Measurements from ENCODE around the gene MET.
"Not testable (repeated sequence)": the region's sequence is repeated elsewhere in the genome, so short reads cannot be mapped to it uniquely, and the experiment has no call there.

The MET gene

DNA sequence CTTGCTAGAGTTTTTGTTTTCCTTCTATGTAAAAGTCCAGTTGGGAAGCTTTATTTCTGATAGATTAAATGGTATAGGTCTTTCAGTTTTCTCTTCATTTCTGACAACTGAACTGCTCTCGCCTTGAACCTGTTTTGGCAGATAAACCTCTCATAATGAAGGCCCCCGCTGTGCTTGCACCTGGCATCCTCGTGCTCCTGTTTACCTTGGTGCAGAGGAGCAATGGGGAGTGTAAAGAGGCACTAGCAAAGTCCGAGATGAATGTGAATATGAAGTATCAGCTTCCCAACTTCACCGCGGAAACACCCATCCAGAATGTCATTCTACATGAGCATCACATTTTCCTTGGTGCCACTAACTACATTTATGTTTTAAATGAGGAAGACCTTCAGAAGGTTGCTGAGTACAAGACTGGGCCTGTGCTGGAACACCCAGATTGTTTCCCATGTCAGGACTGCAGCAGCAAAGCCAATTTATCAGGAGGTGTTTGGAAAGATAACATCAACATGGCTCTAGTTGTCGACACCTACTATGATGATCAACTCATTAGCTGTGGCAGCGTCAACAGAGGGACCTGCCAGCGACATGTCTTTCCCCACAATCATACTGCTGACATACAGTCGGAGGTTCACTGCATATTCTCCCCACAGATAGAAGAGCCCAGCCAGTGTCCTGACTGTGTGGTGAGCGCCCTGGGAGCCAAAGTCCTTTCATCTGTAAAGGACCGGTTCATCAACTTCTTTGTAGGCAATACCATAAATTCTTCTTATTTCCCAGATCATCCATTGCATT lies 27.1 kb downstream of the MET start:
- no peak for DNase-seq (ENCODE audit: low read depth in 2 of 2)

DNA sequence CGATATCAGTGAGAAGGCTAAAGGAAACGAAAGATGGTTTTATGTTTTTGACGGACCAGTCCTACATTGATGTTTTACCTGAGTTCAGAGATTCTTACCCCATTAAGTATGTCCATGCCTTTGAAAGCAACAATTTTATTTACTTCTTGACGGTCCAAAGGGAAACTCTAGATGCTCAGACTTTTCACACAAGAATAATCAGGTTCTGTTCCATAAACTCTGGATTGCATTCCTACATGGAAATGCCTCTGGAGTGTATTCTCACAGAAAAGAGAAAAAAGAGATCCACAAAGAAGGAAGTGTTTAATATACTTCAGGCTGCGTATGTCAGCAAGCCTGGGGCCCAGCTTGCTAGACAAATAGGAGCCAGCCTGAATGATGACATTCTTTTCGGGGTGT lies 27.7 kb downstream of the MET start:
- no peak for DNase-seq (ENCODE audit: low read depth in 2 of 2)

DNA sequence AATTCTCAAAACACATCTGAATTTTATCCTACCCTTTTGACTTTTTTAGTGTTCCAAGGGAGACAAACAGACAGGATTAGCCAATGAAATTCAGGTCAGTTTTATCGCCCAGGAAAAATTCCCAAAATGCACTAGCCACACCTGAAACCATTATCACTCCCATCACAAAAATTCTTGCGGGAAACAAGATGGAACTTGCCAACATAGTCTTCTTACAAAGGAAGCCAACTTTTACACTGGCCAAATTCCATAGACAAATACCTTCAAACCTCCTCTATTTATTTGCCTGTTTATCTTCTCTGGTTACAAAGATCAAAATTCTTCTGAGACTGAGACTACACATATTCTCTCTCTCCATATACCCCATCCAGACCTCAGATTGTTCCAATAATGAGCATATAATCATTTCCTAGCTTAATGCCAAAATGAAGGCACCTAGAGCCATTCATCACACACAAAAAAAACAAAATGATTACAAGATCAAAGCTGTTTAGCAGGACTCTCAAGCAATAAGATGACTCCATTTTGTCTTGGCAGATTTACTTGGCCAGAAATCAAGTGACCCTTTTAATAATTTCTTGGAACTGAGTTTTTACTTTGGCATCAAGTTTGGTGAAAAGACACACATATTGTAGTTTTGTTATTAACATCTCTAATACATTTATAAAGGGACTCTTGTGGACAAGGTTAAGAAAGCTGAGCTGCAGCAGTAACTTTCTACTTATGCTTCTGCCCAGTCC lies 30.2 kb downstream of the MET start:
- no peak for DNase-seq (ENCODE audit: low read depth in 2 of 2)

DNA sequence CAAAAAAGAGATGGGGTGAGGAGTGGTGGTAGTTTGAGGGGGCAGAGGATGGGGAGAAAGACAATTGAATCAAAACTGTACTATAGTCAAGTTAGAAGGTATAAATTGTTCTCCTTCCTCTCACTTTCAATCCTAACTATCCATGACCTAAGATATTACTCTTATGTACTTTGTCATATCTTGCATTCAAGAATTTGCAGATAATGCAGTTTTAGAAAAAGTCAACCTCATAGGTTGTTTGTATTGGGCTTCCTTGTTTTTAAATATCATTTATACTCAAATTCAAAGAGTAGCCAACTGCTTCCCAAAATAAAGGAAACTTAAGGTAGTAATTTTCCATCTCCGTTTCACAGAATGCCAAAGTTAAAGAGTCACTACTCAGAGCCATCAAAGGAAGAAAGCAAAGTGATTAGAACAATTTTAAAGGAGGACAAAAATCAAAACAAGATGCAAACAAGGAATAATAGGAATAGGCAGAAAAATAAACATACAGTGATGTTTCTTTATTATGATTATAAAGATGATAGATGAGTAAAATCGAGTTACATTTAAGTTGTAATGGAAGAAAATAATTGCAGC lies 32.7 kb downstream of the MET start:
- no peak for DNase-seq (ENCODE audit: low read depth in 2 of 2)

DNA sequence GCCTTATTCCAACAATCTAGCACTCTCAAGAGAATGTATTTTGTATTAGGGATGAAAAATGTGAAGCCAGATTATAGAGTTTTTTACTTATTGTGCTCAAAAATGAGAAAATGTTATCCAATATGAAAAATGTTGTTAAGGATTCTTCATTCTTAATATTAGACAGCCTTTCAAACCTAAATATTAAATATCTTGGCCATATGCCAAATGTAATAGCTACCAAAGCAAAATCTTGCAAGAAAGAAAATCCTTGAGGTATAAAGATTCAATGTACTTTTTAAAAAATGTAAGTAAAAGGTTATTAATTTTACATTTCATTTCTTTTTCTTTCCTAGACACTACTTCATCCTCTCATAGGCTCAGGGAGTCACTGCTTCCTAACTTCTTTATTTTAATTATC lies 33.4 kb downstream of the MET start:
- DNase-seq (ENCODE audit: low read depth in 2 of 2) = no peak

DNA sequence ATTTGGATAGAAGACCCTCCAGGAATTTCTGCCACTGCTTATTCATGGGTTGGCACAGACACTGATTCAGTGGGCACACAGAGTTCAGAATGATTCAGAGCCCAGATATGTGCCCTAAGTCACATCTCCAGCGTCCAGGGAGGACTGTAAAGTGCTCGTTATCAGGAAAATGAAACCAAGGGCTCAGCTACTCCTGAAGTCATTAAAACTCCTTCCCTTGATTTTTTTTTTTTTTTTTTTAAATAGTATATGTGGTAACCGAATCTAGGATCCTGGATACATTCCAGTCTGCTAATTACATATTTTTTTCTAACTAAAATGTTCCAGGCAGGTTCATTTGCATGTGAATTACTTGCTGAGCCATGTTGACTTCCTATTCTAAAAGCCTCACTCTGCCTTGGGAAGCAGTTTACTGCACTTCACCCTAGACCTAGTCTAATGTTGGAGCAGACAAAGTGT lies 34.7 kb downstream of the MET start:
- no peak for DNase-seq (ENCODE audit: low read depth in 2 of 2)

DNA sequence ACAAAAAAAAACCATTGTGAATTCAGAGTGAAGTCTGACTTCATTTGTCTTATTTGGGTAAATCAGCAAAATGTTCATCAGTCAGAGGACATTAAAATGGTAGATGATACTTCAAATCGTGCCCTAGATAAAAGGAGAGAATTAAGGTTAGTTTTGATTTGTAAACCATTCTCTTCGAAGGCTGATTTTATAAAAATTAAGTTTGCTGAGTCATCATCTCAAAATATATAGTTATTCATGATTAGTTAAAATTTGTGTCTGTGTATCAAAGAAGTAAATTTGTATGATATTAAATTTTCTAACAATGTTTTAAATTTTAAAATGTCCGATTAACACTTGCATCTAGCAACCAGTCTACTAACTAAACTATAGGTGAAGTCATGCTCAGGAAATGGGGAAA lies 35.3 kb downstream of the MET start:
- no peak for DNase-seq (ENCODE audit: low read depth in 2 of 2)

DNA sequence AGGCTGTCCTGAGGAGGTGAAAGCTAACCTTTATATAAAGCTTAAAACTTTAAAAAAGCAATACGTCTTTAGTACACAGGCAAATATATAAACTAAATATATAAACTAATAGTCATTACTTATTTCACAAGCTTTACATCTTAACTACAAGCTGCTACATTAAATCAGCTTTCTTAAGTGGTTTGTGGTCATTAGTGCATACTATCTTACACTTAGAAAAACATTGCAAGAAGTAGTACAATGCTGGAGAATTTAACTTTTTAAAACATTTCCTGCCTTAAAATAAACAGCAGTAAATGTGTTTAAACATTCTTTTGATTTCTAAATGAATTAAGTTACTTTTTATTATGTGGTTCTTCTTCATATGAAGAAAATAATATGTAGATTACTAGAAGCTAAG lies 36.3 kb downstream of the MET start:
- DNase-seq (ENCODE audit: low read depth in 2 of 2) = no peak

DNA sequence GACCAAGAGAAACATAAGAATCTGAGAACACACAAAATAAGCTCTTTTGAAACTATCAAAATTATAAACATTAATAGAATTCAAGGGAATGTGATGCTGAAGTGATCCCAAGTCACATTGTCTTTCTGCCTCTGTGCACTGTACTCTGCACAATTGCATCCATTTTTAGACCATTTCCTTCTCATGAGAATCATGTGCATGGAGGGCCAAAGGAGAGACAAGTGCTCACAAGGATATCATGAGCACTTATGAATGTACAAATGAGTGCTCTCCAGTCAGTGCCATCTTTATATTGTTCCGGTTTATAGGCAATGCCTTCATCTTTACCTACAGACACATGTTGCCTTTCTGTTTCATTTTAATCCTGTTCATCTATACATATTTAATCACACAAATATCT lies 36.9 kb downstream of the MET start:
- no peak for DNase-seq (ENCODE audit: low read depth in 2 of 2)

DNA sequence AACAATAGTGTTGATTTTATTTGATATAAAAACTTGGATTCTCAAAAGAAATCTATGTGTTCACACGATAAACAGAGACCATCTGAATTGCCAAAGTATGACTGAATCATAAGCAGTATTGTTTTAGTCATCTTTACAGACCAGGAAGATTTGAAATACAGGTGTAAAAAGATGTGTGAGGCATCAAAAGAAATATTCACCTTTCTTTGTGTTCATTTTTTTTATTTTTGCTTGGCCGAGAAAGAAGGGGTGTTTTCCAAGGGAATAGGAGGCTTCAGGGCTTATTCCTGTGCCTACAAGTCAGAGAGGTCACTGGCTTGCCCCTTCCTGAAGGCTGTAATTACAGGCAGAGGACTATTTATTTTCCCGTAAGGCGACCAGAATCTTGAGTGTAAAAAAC lies 37.3 kb downstream of the MET start:
- DNase-seq (ENCODE audit: low read depth in 2 of 2) = no peak

DNA sequence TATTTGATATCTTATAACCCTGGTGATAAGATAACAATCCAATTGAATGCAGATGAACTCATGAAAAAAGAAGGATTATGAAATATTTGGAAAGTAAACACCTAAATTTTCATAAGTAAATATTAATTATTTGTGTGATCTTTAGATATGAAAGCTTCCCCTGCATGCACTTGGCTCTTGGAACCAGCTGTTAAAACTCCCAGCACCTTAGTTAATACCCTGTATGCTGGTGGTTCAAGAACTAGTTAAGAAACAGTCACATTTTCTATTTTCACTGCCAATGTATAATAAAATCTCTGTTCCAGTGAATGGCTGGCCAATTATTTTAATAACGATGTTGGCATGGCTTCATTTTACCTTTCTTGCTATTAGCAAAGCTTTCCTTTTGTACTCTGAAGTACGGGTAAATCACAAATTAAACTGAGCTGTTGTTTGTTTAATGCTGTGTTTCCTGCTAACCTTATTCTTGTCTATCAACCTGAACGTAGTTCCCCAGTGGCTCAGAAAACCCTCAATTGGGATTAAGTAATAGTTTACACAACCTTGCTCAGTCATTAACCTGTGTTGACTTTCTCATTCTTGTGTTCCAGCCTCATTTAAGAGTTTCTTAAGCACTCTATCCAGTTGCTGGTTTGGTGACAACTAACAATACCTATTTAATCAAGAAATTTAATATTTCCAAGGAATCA lies 38.9 kb downstream of the MET start:
- no peak for DNase-seq (ENCODE audit: low read depth in 2 of 2)

DNA sequence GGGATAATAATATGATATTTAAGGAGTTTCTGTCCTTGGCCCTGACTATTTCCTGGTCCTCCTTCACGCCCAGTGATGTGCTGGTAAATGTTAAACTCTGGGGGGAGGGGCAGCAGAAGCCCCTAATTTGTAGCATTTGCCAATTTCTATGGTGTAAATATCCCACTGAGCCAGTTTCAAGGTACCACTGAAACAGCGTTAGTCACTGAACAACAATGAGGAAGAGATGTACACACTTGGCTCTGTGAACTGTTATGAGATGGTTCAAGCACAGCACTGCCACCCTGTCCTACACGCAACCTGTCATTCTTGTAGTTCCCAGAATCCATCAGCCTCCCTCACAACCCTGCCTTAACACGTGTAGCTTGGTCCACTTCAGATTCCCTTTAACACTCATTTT lies 39.8 kb downstream of the MET start:
- DNase-seq (ENCODE audit: low read depth in 2 of 2) = no peak

DNA sequence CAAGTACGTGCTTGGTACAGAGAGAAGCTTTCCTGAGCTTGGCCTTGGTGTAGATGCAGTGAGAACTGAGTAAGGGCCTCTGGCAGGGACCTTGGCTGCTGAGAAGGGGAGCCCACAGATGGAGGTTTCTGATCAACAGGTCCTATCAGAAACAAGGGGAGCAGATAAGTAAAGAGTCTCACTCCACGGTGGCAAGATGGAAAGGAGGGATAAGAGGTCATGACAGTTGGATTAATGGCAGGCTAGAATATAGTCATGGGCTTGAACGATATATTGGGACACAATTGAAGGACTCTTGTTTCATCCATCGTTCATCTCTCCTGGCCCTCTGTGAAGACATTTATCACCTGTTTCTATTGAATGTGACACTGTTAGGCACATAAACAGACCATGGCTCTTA lies 41.5 kb downstream of the MET start:
- no peak for DNase-seq (ENCODE audit: low read depth in 2 of 2)

DNA sequence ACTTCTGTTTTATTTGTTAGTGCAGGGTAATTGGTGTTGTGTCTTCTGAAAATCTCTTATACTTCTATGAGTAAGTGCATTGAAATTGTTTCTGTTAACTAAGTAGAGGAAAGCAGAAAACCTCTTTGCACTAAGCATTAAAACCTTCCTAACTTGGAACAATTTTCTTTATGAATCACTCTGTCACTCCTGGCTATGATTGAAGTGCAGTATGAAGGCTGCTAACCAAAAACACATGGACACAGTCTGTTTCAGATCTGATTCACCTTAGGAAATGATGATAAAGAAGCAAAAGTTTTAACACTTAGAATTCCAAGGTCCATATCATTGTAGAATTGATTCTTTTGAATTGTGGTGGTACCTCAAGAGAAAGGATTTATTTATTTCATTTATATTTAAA lies 41.9 kb downstream of the MET start:
- no peak for DNase-seq (ENCODE audit: low read depth in 2 of 2)

DNA sequence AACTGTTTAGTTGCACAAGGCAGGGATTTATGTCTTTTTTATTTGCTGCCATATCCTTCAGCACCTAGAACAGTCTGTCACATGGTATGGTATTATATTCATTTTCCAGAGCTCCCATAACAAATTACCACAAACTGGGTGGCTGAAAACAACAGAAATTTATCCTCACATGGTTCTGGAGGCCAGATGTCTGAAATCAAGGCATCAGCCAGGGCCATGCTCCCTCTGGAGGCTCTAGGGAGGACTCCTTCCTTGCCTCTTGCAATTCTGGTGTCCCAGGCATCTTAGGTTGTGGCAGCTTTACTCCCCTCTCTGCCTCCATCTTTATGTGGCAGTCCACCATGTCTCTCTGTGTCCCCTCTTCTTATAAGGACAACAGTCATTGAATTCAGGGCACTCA lies 43.1 kb downstream of the MET start:
- DNase-seq (ENCODE audit: low read depth in 2 of 2) = no peak

DNA sequence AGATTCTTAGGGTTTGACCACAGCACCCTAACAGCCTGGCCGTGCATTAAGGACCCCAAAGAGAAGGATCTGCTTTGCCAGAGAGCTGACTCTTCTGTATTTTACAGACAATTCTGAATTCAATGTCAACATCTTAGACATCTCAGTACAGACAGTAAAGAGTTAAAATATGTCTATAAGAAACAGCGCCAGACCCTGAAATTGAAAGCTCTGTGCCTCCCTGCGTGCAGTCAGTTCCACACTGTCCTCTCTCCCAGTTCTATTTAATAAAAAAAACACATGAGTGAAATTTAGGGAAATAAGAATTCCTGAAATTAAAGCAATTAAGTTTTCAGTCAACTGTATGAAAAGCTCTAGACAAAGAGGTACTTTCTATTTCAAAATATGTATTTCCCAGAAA lies 45.1 kb downstream of the MET start:
- no peak for DNase-seq (ENCODE audit: low read depth in 2 of 2)

DNA sequence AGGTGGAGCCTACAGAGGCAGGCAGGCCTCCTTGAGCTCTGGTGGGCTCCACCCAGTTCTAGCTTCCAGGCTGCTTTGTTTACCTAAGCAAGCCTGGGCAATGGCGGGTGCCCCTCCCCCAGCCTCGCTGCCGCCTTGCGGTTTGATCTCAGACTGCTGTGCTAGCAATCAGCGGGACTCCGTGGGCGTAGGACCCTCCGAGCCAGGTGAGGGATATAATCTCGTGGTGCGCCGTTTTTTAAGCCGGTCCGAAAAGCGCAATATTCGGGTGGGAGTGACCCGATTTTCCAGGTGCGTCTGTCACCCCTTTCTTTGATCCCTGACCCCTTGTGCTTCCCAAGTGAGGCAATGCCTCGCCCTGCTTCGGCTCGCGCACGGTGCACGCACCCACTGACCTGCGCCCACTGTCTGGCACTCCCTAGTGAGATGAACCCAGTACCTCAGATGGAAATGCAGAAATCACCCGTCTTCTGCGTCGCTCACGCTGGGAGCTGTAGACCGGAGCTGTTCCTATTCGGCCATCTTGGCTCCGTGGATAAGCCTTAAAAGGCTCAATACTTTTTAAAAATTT lies 52.0 kb downstream of the MET start:
- DNase-seq (ENCODE audit: low read depth in 2 of 2) = not testable (repeated sequence)

DNA sequence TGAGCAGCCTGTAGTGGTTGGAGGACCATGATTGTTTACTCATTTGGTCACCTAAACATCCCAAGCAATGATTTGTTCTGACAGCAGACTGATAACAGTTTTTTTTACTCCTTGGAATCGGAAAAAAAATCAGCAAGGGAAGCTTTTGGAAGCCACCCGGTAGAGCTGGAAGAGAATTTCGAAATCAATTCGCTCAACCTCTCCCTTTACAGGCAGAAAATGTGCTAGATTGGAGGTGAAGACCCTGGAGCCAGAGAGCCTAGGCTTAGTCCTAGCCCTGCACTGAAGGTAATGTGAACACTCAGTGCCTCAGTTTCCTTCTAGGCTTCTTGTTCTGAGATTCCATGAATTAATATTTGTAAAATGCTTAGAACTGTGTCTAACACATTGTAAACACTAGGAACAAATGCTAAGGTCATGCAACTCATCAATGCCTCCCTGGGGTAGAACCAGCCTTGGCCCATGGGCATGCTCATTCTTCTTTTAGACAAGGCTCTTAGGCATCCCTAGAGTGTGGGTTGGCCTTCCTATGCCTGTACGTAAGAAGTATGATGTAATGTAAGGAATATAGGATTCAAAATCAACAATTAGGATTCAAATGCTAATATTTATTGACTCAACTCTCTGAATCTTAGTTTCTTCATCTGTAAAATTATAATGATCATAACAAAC lies 52.7 kb downstream of the MET start:
- DNase-seq (ENCODE audit: low read depth in 2 of 2) = no peak

DNA sequence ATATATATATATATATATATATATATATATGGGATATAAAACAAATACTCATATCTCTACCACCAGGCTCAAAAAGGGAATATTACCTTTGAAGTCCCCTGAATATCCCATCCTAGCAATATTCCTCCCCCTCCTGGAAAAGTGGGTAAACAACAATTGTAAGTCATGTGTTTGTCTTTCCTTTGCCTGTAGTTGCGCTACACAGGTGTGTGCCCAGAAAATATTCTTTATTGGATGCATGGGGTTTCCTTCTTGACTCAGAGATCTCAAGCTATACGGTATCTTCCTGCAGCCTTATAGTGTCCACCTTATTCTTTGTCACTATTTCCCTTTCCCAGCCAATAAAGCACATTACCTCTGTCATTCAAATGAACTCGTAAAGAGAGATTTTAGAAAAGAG lies 54.2 kb downstream of the MET start:
- no peak for DNase-seq (ENCODE audit: low read depth in 2 of 2)

DNA sequence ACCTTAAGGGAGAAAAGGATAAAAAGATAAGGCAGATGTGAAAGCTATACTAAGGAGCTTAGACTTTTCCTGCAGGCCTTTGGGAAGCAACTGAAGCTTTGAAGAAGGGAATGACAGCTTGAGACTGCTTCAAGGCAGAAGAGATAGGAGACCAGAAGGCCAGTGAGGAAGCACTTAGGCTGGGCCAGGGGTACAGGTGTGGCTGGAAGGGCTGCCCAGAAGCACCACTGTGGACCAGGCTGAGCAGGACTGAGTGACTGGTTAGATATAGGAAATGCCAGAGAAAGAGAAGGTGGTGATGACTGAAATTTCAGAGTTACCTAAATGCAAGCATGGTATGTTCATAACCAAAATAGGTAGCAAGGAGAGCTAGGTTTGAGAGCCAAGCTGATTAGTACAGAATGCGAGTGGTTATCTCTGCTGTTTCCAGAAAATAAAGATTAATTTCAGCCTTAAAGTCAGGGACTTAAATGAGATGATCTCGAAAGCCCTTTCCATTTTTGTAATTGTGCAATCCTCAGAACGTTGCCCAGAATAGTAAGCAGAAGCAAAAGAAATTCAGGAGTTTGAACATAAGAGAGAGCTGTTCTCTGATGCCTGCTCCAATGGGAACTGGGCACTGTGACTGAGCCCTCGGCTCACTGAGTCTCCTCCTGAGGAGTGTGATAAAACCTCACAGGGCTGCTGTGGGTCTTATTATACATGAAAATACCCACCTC lies 54.9 kb downstream of the MET start:
- DNase-seq (ENCODE audit: low read depth in 2 of 2) = no peak

DNA sequence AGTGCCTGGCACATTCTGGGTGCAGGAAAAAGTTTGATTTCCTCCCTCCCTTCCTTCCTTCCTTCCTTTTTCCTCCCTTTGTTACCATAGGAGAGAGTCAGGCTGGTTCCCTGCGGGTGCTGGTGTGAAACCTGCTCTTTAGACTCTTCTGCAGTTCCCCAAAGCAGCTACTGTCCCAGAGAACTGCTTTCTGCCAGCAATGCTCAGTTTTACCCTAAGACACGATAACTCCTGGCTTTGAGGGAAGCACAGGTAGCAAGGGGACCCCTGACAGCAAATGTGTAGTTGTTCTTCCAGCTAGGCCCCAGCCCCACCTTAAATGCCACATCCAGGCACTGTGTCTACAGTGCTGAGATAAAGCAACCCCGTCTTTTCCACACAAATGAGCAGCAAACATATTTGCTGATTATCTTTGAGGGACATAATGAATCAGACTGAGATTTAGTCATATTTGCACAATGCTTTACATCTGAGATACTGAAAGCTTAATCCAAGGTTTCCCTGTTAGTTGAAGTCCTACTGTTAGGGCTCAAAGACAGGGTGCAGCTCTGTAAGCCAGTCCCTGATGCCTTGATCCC lies 55.5 kb downstream of the MET start:
- DNase-seq (ENCODE audit: low read depth in 2 of 2) = no peak

Measured in stimulated activated CD8-positive, alpha-beta memory T cell treated with anti-CD3 and anti-CD28 coated beads, Interleukin-7, amount 100 ng/mL, for 4 hours (primary cell).